Sigmoid colon (tissue), 7 donors: ENCODE data around the gene NCBP3. TPM values are rescaled to one million over a fixed set of nuclear protein-coding genes. Genes with fewer than 3 reads are reported as not detected.

ENCODE experiments used
- DNase-seq: peaks from one replicate; pipeline ENCODE4 v3.0.0-alpha.2; 2019
- H3K27ac ChIP-seq, 4 donors: fragments of 200-600 bp; sonication (generic); one replicate each; pipeline ENCODE4 v1.5.1; 2016 to 2019; ENCODE audit warnings: mild to moderate bottlenecking in 1 of 4
- H3K27me3 ChIP-seq, 3 donors: fragments of 200-600 bp; sonication (generic); one replicate each; pipeline ENCODE4 v1.5.1; 2019; ENCODE audit warnings: mild to moderate bottlenecking in 1 of 3
- H3K36me3 ChIP-seq, 4 donors: fragments of 200-600 bp; sonication (generic); one replicate each; pipeline ENCODE4 v1.5.1; 2016 to 2019
- H3K4me1 ChIP-seq, 4 donors: fragments of 200-600 bp; sonication (generic); one replicate each; pipeline ENCODE4 v1.5.1; 2017 to 2019
- H3K4me3 ChIP-seq, 4 donors: fragments of 200-600 bp; sonication (generic); one replicate each; pipeline ENCODE4 v1.5.1; 2017 to 2019; ENCODE audit warnings: mild to moderate bottlenecking in 2 of 4, moderate library complexity in 1 of 4
- H3K9me3 ChIP-seq, 4 donors: fragments of 200-600 bp in 3 of 4; sonication (generic) in 3 of 4; one replicate each; pipeline versions ENCODE4 v1.5.1 to v1.6.1; 2013 to 2019
- CTCF ChIP-seq, 4 experiments: fragments of 450-650 bp in 3 of 4; fragments of 200-600 bp in 1 of 4; IDR thresholded peaks; one replicate each; pipeline ENCODE4 v1.5.1; 2016 to 2019; ENCODE audit warnings: antibody characterized with exemption in 4 of 4, mild to moderate bottlenecking in 3 of 4, moderate library complexity in 2 of 4
- EP300 ChIP-seq, 4 donors: sonication (generic); formaldehyde crosslinking; IDR thresholded peaks; one replicate each; pipeline ENCODE4 v1.6.1; 2017; ENCODE audit warnings: antibody characterized with exemption in 4 of 4
- POLR2A ChIP-seq, 2 donors: fragments of 450-650 bp; IDR thresholded peaks; one replicate each; pipeline ENCODE4 v1.6.1; 2016; ENCODE audit warnings: antibody characterized with exemption in 2 of 2, mild to moderate bottlenecking in 2 of 2, moderate library complexity in 2 of 2
- POLR2AphosphoS5 ChIP-seq, 4 donors: sonication (generic); formaldehyde crosslinking; IDR thresholded peaks; one replicate each; pipeline ENCODE4 v1.6.1; 2017; ENCODE audit warnings: antibody characterized with exemption in 4 of 4
- WGBS, 2 donors: extraction: QIAGEN DNeasy Blood & Tissue Kit; methylation state at CpG; one replicate each; pipeline ENCODE4 v1.1.7; 2013; 5-methylcytosine and 5-hydroxymethylcytosine counted together
- intact Hi-C: fragments of 100-400 bp; cut with DNase I; formaldehyde crosslinking; loops from one replicate; pipeline ENCODE4 v1.15.1; 2023
- polyA plus RNA-seq, 3 donors: library from polyadenylated mRNA; stranded (reverse); fragments of 200-250 nt; gene quantifications; one replicate each; pipeline ENCODE4 v1.2.3, GENCODE V29; 2013
- total RNA-seq, 4 donors: library from RNA; depleted of rRNA; stranded (reverse); fragments of >200 nt; gene quantifications; one replicate each; pipeline ENCODE4 v1.1.0, GENCODE V29; 2016
- donor health status: healthy with polysubstance abuse.
- donor health status: Bipolar disorder and iron deficiency.
- donor health status: healthy.

Gene NCBP3
- total and polyA plus RNA-seq, 7 donors: 8.4 to 34.8 (median 21.6) TPM

- Histone ChIP-seq H3K4me3 (peak overlapping the region; percentile 38 to 76 (median 66)), H3K27me3 (no peaks in the 10 kb centered on the region), H3K9me3 (no peaks in the 10 kb centered on the region), H3K27ac (peak overlapping the region; percentile 84 to 96 (median 90)), H3K36me3 (no peaks in the 10 kb centered on the region), H3K4me1 (peaks cover 0 to 62% (median 60%) of the 10 kb centered on the region in 4 donors)
- DNase-seq: no peak
- intact Hi-C loops: loop anchor here (5.0 kb wide), 1 partner anchor 54 kb away; no protein-coding TSS in a partner anchor
- 61 to 70% methylated on average over 7 of the region's 7 CpGs for WGBS, 2 donors
- no peak for TF ChIP-seq EP300 (IDR thresholded peaks at IDR 0.05)
- no peak for TF ChIP-seq POLR2A (IDR thresholded peaks at IDR 0.05)
- no peak for TF ChIP-seq POLR2AphosphoS5 (IDR thresholded peaks at IDR 0.05)
- no peak for TF ChIP-seq CTCF (IDR thresholded peaks at IDR 0.05)
Measured at GRCh38 chr17:3893720-3894116, 47.7 kb upstream of the NCBP3 start.

- Histone ChIP-seq H3K4me1 (peaks cover 0 to 68% (median 65%) of the 10 kb centered on the region in 4 donors), H3K27me3 (no peaks in the 10 kb centered on the region), H3K4me3 (peak within 1 kb of the TSS; percentile 57 to 76 (median 70)), H3K9me3 (no peaks in the 10 kb centered on the region), H3K36me3 (no peaks in the 10 kb centered on the region), H3K27ac (peak within 1 kb of the TSS; percentile 86 to 96 (median 90))
- intact Hi-C loops: loop anchor here (5.0 kb wide), 1 partner anchor 54 kb away; no protein-coding TSS in a partner anchor
- TF ChIP-seq CTCF (IDR thresholded peaks at IDR 0.05): no peak
- peak; percentile 4 to 62 (median 24) for TF ChIP-seq POLR2AphosphoS5 (IDR thresholded peaks at IDR 0.05)
- no peak for TF ChIP-seq POLR2A (IDR thresholded peaks at IDR 0.05)
- TF ChIP-seq EP300 (IDR thresholded peaks at IDR 0.05): no peak
- 3% methylated on average over 75 of the region's 75 CpGs for WGBS, 2 donors
- peak; percentile 95 for DNase-seq
Measured at GRCh38 chr17:3893003-3893719, 47.1 kb upstream of the NCBP3 start, which contains the start of gene CAMKK1. TSS of gene CAMKK1 (minus strand) at chr17:3893053. CDS start at chr17:3885687, 7,366 bp downstream.

- 1% methylated on average over 96 of the region's 96 CpGs for WGBS, 2 donors
Measured at GRCh38 chr17:3892095-3892998, 46.3 kb upstream of the NCBP3 start.

More at GRCh38 chr17:3892095-3892998, 46.3 kb upstream of the NCBP3 start:
- Histone ChIP-seq H3K27ac (peak overlapping the region; percentile 86 to 96 (median 90)), H3K27me3 (no peaks in the 10 kb centered on the region), H3K4me3 (peak overlapping the region; percentile 57 to 76 (median 70)), H3K9me3 (no peaks in the 10 kb centered on the region), H3K36me3 (no peaks in the 10 kb centered on the region), H3K4me1 (peaks cover 0 to 76% (median 74%) of the 10 kb centered on the region in 4 donors)
- intact Hi-C loops: loop anchor here (5.0 kb wide), 1 partner anchor 55 kb away; no protein-coding TSS in a partner anchor
- TF ChIP-seq POLR2A (IDR thresholded peaks at IDR 0.05): no peak
- TF ChIP-seq EP300 (IDR thresholded peaks at IDR 0.05): peak in 1 of 4 donors; percentile 87
- TF ChIP-seq CTCF (IDR thresholded peaks at IDR 0.05): no peak
- TF ChIP-seq POLR2AphosphoS5 (IDR thresholded peaks at IDR 0.05): peak; percentile 23 to 88 (median 38)
- DNase-seq: peak; percentile 96
